Nephron progenitor cell (in vitro differentiated cells): ENCODE measurements around the gene SIPA1.

Experiments used
- DNase-seq: peaks from one replicate; pipeline ENCODE4 v3.0.0; 2021
- H3K27ac Mint-ChIP-seq: 2 replicates; pipeline ENCODE4 v1.8.0; 2021; ENCODE audit warnings: mild to moderate bottlenecking, moderate library complexity, mixed read lengths
- H3K27me3 Mint-ChIP-seq: 2 replicates; pipeline ENCODE4 v1.8.0; 2021; ENCODE audit warnings: mild to moderate bottlenecking, low read depth, mixed read lengths; ENCODE audit not compliant: poor library complexity
- H3K36me3 Mint-ChIP-seq: 2 replicates; pipeline ENCODE4 v1.8.0; 2021; ENCODE audit warnings: low read depth, mixed read lengths
- H3K4me1 Mint-ChIP-seq: 2 replicates; pipeline ENCODE4 v1.8.0; 2021; ENCODE audit warnings: mixed read lengths
- H3K4me3 Mint-ChIP-seq: 2 replicates; pipeline ENCODE4 v1.8.0; 2021; ENCODE audit warnings: mild to moderate bottlenecking, moderate library complexity, mixed read lengths
- H3K9me3 Mint-ChIP-seq: 2 replicates; pipeline ENCODE4 v1.8.0; 2021; ENCODE audit warnings: mild to moderate bottlenecking, moderate library complexity, mixed read lengths
- CTCF ChIP-seq: fragments of 200-600 bp; sonication (generic); IDR thresholded peaks from 2 replicates; pipeline ENCODE4 v1.5.0; 2021; ENCODE audit warnings: antibody characterized with exemption

Gene SIPA1

GRCh38 chr11:65653229-65654225, 15.6 kb downstream of the SIPA1 start:
- Mint-ChIP-seq H3K4me1 (peaks cover 41% of the 10 kb centered on the region), H3K4me3 (peak overlapping the region; percentile 80), H3K27ac (peak overlapping the region; percentile 99), H3K9me3 (no peaks in the 10 kb centered on the region), H3K36me3 (peaks cover 42% of the 10 kb centered on the region), H3K27me3 (no peaks in the 10 kb centered on the region)
- TF ChIP-seq CTCF = no peak
- DNase-seq = no peak

DNA sequence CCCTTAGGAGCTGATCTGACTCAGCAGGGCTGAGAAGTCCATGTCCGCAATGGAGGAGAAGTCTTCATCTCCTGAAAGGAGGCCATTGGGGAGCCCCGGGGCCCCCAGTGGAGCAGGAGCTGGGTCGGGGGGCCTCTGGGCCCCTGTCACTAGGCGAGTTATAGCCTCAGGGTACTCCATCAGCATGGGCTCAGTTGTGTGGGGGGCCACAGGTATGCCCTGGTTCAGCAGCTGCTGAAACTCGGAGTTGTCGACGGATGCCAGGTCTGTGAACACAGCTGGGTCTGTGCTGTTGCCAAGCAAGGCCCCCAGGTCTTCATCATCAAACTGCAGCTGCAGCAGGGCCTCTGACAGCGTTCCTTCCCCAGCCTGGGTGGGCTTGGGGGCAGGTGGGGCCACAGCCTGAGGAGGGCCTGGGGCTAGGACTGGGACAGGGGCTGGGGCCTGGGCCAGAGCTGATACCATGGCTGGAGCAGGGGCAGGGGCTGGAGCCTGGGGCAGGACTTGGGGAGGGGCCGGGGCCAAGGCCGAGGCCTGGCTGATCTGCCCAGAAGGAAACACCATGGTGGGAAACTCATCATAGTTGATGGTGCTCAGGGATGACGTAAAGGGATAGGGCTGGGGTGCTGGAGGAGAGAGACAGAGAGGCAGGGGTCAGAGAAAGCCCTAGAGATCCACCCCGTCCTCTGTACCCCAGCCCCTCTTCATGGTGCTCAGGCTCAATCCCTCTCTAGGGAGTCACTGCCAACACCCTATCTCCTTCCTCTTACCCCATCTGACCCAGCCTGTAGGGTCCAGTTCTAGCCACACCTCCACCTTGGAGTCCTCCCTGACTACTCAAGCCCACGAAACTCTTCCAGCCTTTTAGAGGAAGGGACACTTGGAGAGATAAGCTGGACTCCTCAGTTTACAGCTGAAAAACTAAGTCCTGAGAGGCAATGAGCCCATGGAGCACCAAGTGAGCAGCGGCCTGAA, 16.8 kb downstream of the SIPA1 start:
- peaks cover 53% of the 10 kb centered on the region for H3K36me3 Mint-ChIP-seq
- H3K27ac Mint-ChIP-seq = no peak overlapping the region
- H3K4me1 Mint-ChIP-seq = peaks cover 41% of the 10 kb centered on the region
- no peaks in the 10 kb centered on the region for H3K9me3 Mint-ChIP-seq
- TF ChIP-seq CTCF = no peak
- no peaks in the 10 kb centered on the region for H3K27me3 Mint-ChIP-seq
- DNase-seq = no peak
- H3K4me3 Mint-ChIP-seq = no peak overlapping the region

- H3K9me3 Mint-ChIP-seq = no peaks in the 10 kb centered on the region
- peaks cover 63% of the 10 kb centered on the region for H3K36me3 Mint-ChIP-seq
- TF ChIP-seq CTCF = no peak
- no peak for DNase-seq
- H3K4me1 Mint-ChIP-seq = peaks cover 33% of the 10 kb centered on the region
- no peaks in the 10 kb centered on the region for H3K27me3 Mint-ChIP-seq
- H3K27ac Mint-ChIP-seq = no peak overlapping the region
- H3K4me3 Mint-ChIP-seq = no peak overlapping the region
These were observed 17.9 kb downstream of the SIPA1 start for GRCh38 chr11:65655570-65656332.

GRCh38 chr11:65657426-65657825, 19.5 kb downstream of the SIPA1 start:
- peaks cover 63% of the 10 kb centered on the region for H3K36me3 Mint-ChIP-seq
- H3K27ac Mint-ChIP-seq = no peak overlapping the region
- peaks cover 23% of the 10 kb centered on the region for H3K4me1 Mint-ChIP-seq
- no peak overlapping the region for H3K4me3 Mint-ChIP-seq
- H3K9me3 Mint-ChIP-seq = no peaks in the 10 kb centered on the region
- TF ChIP-seq CTCF = no peak
- H3K27me3 Mint-ChIP-seq = no peaks in the 10 kb centered on the region
- no peak for DNase-seq

DNA sequence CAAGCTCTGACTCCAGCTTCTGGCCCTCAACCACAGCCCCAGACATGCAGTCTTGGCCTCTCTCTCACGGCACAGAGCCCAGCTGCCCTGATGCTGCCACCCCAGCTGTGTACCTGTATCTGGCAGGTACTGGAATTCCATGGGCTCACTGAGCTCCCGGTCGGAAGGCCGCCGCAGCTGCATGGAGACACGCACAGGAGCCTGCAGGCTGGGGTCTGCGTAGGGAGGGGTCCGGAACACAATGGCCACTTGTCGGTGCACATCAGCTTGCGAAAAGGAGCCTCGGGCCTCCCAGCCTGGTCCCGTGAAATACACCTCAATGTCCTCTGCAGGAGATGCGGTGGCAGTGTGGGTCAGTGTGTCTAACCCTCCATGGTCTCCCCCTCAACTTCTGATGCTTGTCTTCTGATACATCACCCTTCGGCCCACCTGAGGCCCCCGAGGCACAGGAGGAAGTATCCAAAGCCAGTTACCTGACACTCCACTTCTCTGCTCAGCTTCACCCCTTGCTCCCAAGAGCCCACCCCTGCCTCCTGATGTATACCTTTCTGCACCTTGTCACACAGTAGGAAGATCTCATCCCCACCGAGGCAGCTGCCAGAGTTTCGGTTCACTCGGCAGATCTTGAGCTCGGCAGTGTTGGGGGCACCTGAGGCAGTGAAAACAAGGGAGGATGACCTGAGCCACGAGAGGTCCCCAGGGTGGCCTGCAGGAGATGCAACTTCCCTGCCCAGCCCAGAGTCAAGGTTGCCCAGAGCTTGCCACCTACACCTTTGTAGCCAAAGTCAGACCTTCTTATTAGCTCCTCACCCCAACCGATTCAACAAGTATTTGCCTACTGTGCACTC, 20.5 kb downstream of the SIPA1 start:
- H3K27me3 Mint-ChIP-seq = no peaks in the 10 kb centered on the region
- TF ChIP-seq CTCF = no peak
- no peak for DNase-seq
- H3K4me3 Mint-ChIP-seq = no peak overlapping the region
- peaks cover 62% of the 10 kb centered on the region for H3K36me3 Mint-ChIP-seq
- no peaks in the 10 kb centered on the region for H3K9me3 Mint-ChIP-seq
- H3K27ac Mint-ChIP-seq = no peak overlapping the region
- H3K4me1 Mint-ChIP-seq = peaks cover 15% of the 10 kb centered on the region
